SK-N-SH treated with all-trans-retinoic acid at 6 μM for 48 hours (cell line): Measurements from ENCODE around the gene RGS9.

Source experiments
- ARNTL ChIP-seq: fragments of 450-650 bp; formaldehyde crosslinking; IDR thresholded peaks from 2 replicates; pipeline ENCODE4 v1.5.0; 2020; ENCODE audit warnings: low read depth, mild to moderate bottlenecking, moderate library complexity, borderline replicate concordance
- BACH2 ChIP-seq: fragments of 250-450 bp; sonication (Bioruptor Pico); IDR thresholded peaks from 2 replicates; pipeline ENCODE4 v1.9.0; 2021; ENCODE audit warnings: mild to moderate bottlenecking, borderline replicate concordance
- CREB5 ChIP-seq: fragments of 250-450 bp; sonication (Bioruptor Pico); IDR thresholded peaks from 2 replicates; pipeline ENCODE4 v1.5.1; 2020; ENCODE audit warnings: low read depth, mild to moderate bottlenecking, moderate library complexity
- CSDC2 ChIP-seq: fragments of 250-450 bp; sonication (Bioruptor Pico); IDR thresholded peaks from 2 replicates; pipeline ENCODE4 v1.5.0; 2020; ENCODE audit warnings: mild to moderate bottlenecking, moderate library complexity
- GLIS3 ChIP-seq: fragments of 250-450 bp; sonication (Bioruptor Pico); IDR thresholded peaks from 2 replicates; pipeline ENCODE4 v1.5.0; 2020; ENCODE audit warnings: mild to moderate bottlenecking, moderate library complexity
- ZC3H10 ChIP-seq: fragments of 250-450 bp; sonication (Bioruptor Pico); IDR thresholded peaks from 2 replicates; pipeline ENCODE4 v1.5.1; 2021; ENCODE audit warnings: mild to moderate bottlenecking, moderate library complexity
- ZFP3 ChIP-seq: fragments of 250-450 bp; sonication (Bioruptor Pico); IDR thresholded peaks from 2 replicates; pipeline ENCODE4 v1.5.0; 2020; ENCODE audit warnings: mild to moderate bottlenecking, moderate library complexity
- ZNF565 ChIP-seq: fragments of 450-650 bp; formaldehyde crosslinking; conservative IDR thresholded peaks from 2 replicates; pipeline ENCODE4 v1.5.0; 2020; ENCODE audit warnings: low read depth, mild to moderate bottlenecking, moderate library complexity
- TF ChIP-seq, protein P1 (sequence below): fragments of 250-450 bp; sonication (Bioruptor Pico); IDR thresholded peaks from 2 replicates; pipeline ENCODE4 v1.8.0; 2020; ENCODE audit warnings: mild to moderate bottlenecking, moderate library complexity, borderline replicate concordance
- TF ChIP-seq, protein P2 (sequence below): fragments of 250-450 bp; sonication (Bioruptor Pico); IDR thresholded peaks from 2 replicates; pipeline ENCODE4 v1.5.0; 2020; ENCODE audit warnings: mild to moderate bottlenecking, moderate library complexity

DNA sequence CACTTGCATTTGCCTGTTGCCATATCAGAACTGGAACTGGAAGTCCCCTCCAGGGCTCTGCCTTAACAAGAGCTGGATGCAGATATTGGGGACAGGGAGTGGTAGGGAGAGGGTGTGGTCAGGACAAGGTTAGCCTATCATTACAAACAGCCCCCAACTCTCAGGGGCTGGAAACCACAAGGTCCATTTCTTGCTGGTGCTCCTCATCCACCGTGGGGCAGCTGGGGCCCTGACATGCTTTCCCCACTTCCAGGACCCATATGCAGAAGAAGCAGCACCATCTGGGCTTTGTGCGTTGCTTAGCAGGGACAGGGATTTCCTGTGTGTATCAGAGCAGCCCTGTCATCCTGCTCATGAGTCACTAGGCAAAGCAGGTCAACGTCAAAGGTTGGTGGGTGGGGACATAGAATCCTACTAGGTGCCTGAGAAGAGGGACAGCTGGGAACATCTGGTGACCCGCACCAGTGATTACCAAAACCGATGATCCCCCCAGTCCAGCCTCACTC lies 26.9 kb downstream of the RGS9 start:
- TF ChIP-seq, protein P1, sequence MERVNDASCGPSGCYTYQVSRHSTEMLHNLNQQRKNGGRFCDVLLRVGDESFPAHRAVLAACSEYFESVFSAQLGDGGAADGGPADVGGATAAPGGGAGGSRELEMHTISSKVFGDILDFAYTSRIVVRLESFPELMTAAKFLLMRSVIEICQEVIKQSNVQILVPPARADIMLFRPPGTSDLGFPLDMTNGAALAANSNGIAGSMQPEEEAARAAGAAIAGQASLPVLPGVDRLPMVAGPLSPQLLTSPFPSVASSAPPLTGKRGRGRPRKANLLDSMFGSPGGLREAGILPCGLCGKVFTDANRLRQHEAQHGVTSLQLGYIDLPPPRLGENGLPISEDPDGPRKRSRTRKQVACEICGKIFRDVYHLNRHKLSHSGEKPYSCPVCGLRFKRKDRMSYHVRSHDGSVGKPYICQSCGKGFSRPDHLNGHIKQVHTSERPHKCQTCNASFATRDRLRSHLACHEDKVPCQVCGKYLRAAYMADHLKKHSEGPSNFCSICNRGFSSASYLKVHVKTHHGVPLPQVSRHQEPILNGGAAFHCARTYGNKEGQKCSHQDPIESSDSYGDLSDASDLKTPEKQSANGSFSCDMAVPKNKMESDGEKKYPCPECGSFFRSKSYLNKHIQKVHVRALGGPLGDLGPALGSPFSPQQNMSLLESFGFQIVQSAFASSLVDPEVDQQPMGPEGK (CRISPR knock-in tag), result no peak
- no peak for TF ChIP-seq ZC3H10 (CRISPR knock-in tag)
- no peak for TF ChIP-seq CSDC2 (CRISPR knock-in tag)
- TF ChIP-seq GLIS3 (CRISPR knock-in tag), result no peak
- no peak for TF ChIP-seq CREB5 (CRISPR knock-in tag)
- TF ChIP-seq ZNF565 (CRISPR knock-in tag), result no peak
- TF ChIP-seq, protein P2, sequence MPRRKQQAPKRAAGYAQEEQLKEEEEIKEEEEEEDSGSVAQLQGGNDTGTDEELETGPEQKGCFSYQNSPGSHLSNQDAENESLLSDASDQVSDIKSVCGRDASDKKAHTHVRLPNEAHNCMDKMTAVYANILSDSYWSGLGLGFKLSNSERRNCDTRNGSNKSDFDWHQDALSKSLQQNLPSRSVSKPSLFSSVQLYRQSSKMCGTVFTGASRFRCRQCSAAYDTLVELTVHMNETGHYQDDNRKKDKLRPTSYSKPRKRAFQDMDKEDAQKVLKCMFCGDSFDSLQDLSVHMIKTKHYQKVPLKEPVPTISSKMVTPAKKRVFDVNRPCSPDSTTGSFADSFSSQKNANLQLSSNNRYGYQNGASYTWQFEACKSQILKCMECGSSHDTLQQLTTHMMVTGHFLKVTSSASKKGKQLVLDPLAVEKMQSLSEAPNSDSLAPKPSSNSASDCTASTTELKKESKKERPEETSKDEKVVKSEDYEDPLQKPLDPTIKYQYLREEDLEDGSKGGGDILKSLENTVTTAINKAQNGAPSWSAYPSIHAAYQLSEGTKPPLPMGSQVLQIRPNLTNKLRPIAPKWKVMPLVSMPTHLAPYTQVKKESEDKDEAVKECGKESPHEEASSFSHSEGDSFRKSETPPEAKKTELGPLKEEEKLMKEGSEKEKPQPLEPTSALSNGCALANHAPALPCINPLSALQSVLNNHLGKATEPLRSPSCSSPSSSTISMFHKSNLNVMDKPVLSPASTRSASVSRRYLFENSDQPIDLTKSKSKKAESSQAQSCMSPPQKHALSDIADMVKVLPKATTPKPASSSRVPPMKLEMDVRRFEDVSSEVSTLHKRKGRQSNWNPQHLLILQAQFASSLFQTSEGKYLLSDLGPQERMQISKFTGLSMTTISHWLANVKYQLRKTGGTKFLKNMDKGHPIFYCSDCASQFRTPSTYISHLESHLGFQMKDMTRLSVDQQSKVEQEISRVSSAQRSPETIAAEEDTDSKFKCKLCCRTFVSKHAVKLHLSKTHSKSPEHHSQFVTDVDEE (CRISPR knock-in tag), result no peak
- no peak for TF ChIP-seq ZFP3 (CRISPR knock-in tag)
- no peak for TF ChIP-seq ARNTL (CRISPR knock-in tag)
- no peak for TF ChIP-seq BACH2 (CRISPR knock-in tag)
